ENCODE data around the gene RHOV. TPM values are rescaled to one million over a fixed set of nuclear protein-coding genes. Genes with fewer than 3 reads are reported as not detected.

The RHOV gene
- total RNA-seq (2022; extraction: Qiagen RNA extraction) = 2.9 to 4.4 TPM (median 3.7 TPM) in 5 replicates

DNA sequence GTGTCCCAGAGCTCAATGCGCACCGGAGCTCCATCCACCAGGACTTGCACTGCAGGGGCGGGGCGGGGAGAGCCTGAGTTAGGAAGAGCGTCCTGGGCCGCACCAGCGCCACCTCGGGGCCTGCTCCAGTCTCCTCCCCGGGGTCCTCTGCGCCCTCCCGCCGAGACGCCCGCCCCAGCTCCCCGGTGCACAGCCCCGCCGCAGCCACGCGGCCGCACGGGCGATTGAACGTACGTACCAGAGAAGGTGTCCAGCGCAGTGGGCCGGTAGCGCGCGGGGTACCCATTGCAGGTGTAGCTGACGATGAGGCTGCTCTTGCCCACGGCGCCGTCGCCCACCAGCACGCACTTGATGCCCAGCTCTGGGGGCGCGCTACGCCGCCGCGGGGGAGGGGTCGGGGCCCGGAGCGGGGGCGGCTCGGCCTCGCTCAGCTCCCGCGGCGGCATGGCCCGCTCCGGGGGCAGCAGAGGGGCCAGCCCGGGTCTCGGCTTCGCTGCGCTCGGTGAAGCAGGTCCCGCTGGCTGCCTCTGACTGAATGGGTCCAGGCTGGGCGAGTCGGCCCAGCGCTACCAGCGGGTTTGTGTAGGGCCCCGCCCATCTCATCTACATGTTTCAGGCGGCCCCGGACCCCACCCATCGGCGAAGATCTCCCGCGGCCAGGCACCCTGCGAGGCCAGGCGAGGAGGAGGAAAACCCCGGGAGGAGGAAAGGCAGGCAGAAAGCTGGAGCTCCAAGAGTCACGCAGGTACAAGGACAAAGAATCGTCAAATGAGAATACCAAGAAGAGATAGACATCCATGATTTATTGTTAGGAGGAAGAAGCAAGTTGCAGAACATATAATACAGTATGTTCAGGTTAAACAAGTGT lies at the start of gene RHOV:
Gene RHOV, minus strand, starts transcription at position 541 of the 868 bp plus-strand sequence. Its CDS starts 95 bp downstream, at position 446.

GRCh38 chr15:40893733-40894680 lies 20.0 kb upstream of the RHOV start, which contains the start of gene VPS18:
Gene VPS18 (plus strand): TSS chr15:40894450. CDS start chr15:40894769, 319 bp downstream.

DNA sequence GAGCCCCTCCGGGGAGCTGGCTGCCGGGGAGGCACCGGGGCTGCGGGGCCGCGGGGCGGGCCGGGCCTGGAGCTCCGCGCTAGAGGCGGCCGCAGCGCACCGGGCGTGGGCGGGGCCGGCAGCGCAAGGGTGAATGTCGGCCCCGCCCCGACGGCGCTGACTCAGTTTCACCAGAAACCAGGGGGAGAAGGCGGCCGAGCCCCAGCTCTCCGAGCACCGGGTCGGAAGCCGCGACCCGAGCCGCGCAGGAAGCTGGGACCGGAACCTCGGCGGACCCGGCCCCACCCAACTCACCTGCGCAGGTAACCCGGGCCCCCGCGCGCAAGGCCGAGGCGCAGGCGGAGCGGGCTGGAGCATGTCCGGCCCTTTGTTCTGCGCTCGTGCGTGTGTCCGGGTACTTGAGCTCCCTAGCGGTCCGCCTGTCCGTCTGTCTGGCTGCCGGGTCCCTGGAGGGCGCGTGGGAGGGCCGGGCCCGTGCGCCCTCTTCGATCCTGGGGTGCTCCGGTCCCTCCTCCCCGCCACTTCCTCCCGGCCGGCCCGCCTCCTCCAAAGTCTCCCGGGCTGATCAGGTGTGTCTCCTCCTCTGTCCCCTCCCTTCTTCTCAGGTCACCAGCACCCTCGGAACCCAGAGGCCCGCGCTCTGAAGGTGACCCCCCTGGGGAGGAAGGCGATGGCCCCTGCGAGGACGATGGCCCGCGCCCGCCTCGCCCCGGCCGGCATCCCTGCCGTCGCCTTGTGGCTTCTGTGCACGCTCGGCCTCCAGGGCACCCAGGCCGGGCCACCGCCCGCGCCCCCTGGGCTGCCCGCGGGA lies 29.9 kb downstream of the RHOV start, which contains the start of gene SPINT1:
Gene SPINT1, plus strand, starts transcription at position 164 of the 811 bp plus-strand sequence. Its CDS starts 507 bp downstream, at position 671.

GRCh38 chr15:40828447-40829036 lies 45.5 kb downstream of the RHOV start, which contains the start of gene PPP1R14D:
Gene PPP1R14D (minus strand): TSS chr15:40828708. CDS start chr15:40828641, 67 bp downstream.

Other genes starting within 250 kb of the RHOV start
- 17.9 to 21.0 TPM (median 20.6 TPM) in 5 replicates for gene RAD51, start 179.1 kb downstream of the RHOV start, total RNA-seq (2022; extraction: Qiagen RNA extraction)
- 20.7 to 22.6 TPM (median 21.8 TPM) in 5 replicates for gene RMDN3, start 119.0 kb downstream of the RHOV start, total RNA-seq (2022; extraction: Qiagen RNA extraction)
- gene GCHFR, start 110.2 kb downstream of the RHOV start, total RNA-seq (2022; extraction: Qiagen RNA extraction) = 7.1 to 9.5 TPM (median 8.3 TPM) in 5 replicates
- 0.03 to 0.06 TPM (median 0.04 TPM) in 4 of 5 replicates, not detected in the other for gene C15orf62, start 104.3 kb downstream of the RHOV start, total RNA-seq (2022; extraction: Qiagen RNA extraction)
- gene ZFYVE19, start 67.1 kb downstream of the RHOV start, total RNA-seq (2022; extraction: Qiagen RNA extraction) = 15.4 to 18.5 TPM (median 17.0 TPM) in 5 replicates
- 19.6 to 25.2 TPM (median 23.2 TPM) in 5 replicates for gene DNAJC17, start 66.8 kb downstream of the RHOV start, total RNA-seq (2022; extraction: Qiagen RNA extraction)
- gene PPP1R14D, start 45.5 kb downstream of the RHOV start, total RNA-seq (2022; extraction: Qiagen RNA extraction) = 0.14 to 0.21 TPM (median 0.17 TPM) in 3 of 5 replicates, not detected in the others
- gene SPINT1, start 30.2 kb downstream of the RHOV start, total RNA-seq (2022; extraction: Qiagen RNA extraction) = 0.55 to 1.1 TPM (median 0.73 TPM) in 5 replicates
- gene VPS18, start 20.2 kb upstream of the RHOV start, total RNA-seq (2022; extraction: Qiagen RNA extraction) = 21.3 to 23.1 TPM (median 22.5 TPM) in 5 replicates
- 2.0 to 2.9 TPM (median 2.5 TPM) in 5 replicates for gene DLL4, start 55.1 kb upstream of the RHOV start, total RNA-seq (2022; extraction: Qiagen RNA extraction)
- 5.7 to 14.5 TPM (median 9.2 TPM) in 5 replicates for gene CHAC1, start 79.2 kb upstream of the RHOV start, total RNA-seq (2022; extraction: Qiagen RNA extraction)
- gene INO80, start 242.0 kb upstream of the RHOV start, total RNA-seq (2022; extraction: Qiagen RNA extraction) = 12.8 to 15.8 TPM (median 13.5 TPM) in 5 replicates